DMS153 treated with DMSO at 0.1 percent for 48 hours (cell line): Measurements from ENCODE around the gene BRF1.
A peak's percentile ranks its signal among the peaks of the same experiment; 100 is the strongest.
"Not testable (repeated sequence)": the region's sequence is repeated elsewhere in the genome, so short reads cannot be mapped to it uniquely, and the experiment has no call there.

ENCODE experiments used
- DNase-seq: peaks from one replicate; lab custom pipeline; 2025; ENCODE audit not compliant: unreplicated experiment; lab: John Stamatoyannopoulos, UW

The BRF1 gene, protein sequence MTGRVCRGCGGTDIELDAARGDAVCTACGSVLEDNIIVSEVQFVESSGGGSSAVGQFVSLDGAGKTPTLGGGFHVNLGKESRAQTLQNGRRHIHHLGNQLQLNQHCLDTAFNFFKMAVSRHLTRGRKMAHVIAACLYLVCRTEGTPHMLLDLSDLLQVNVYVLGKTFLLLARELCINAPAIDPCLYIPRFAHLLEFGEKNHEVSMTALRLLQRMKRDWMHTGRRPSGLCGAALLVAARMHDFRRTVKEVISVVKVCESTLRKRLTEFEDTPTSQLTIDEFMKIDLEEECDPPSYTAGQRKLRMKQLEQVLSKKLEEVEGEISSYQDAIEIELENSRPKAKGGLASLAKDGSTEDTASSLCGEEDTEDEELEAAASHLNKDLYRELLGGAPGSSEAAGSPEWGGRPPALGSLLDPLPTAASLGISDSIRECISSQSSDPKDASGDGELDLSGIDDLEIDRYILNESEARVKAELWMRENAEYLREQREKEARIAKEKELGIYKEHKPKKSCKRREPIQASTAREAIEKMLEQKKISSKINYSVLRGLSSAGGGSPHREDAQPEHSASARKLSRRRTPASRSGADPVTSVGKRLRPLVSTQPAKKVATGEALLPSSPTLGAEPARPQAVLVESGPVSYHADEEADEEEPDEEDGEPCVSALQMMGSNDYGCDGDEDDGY

DNA sequence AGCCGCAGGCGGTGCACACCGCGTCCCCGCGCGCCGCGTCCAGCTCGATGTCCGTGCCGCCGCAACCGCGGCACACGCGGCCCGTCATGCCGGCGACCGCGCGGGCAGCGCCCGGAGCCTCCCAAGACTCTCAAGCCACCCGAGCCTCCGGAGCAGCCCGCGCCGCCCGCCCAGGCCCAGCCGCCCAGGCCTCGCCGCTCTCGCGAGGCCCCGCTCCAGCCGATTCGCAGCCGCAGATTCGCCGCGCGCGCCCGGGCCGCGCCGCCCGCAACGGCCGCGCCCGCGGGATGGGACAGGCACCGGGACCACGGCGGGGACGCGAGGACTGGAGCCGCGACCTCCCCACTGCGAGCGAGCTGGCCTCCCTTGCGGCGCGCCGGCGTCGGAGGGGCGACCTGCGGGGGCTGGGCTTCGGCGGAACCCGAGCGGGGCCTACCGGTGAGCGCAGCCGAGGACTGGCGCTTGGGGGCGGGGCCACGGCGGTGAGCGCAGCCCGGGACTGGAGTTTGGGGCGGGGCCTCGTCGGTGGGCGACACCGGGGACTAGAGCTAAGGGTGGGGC, at the start of gene BRF1:
TSS of gene BRF1 (minus strand) at position 460 of the 561 bp plus-strand sequence. CDS start at position 88, 372 bp downstream.
- DNase-seq, result peak; percentile 53

DNA sequence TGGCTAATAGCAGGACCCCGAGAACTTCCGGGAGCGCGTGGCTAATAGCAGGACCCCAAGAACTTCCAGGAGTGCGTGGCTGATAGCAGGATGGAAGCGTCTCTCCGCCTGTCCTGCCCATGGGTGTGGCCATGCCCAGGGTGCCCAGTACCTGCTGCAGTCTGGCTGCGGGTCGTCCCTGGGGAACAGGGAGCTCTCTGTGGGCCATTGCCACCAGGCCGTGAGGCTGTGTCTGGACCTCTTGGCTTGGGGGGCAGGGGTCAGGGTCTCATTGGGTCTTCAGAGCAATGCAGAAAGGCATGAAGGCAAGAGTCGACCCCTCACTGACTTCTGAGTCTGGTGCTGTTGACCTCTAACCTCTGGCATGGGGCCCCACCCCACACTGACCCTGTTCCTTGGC, 49.2 kb upstream of the BRF1 start:
- DNase-seq, result no peak

DNA sequence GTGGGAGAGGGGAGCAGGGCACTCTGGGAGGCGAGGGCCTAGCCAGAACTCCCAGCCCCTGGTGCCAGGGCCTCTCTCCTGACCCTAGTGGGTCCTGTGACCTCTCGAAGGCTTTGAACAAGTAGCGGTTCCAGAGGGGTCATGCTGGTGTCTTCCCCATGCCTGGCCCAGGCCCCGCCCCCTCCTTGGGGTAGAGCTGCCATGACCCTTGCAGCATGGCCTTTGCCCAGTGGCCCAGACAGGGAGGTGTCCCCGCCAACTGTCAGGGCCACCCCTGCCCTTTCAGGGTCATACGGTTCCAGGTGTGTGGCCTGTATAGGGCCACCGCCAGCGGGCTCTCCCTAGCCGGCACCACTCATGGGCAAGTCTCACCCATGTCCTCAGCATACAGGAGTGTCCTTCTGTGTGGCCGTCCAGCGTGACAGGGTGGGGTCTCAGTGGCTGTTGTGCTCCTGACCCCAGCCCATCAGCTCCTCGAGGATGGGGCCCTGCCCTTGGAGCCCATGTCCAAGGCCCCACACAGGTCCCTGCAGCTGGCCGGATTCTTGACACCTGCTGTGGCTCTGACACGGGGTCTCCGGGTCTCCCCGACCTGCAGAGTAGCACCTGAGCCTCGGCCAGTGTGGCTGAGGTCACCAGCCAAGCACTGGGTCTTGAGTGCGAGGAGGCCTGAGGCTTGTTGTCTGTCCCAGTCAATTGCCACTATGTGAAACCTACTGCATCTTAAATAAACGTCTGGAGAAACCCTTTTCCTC, 48.3 kb upstream of the BRF1 start:
- no peak for DNase-seq

DNA sequence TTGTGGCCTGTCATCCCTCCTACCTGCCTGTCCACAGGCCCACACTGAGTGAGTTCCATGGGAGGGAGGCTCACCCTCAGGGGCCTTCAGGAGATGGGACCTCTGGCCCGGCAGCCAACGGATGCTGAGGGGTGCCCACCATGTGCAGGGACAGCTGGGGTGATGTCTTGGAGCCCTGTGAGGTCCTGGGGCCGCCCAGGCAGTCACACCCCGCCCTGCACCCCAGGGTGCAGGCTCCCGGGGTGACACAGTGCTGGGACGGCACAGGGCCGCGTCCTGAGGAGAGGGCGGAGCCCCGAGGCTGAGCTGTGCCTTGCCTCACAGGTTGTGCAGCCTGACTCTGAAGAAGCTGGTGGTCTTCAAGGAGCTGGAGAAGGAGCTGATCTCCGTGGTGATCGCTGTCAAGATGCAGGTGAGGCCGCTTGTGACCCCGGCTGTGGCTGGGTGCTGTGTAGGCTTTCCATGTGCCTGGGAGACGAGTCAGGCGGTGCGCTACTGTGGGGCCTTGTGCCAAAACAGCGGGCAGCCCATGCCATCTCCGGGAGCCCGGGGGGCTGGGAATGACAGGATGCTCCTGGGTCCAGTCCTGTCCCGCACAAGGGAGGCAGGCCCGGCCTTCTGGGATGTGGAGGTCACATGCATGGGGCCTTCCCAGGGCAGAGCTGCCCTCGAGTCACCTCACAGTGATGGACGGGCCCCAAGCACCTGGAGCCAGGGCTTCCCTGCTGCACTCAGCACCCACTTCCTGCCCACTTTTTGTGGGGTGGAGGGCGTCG, 47.6 kb upstream of the BRF1 start:
- DNase-seq, result no peak

DNA sequence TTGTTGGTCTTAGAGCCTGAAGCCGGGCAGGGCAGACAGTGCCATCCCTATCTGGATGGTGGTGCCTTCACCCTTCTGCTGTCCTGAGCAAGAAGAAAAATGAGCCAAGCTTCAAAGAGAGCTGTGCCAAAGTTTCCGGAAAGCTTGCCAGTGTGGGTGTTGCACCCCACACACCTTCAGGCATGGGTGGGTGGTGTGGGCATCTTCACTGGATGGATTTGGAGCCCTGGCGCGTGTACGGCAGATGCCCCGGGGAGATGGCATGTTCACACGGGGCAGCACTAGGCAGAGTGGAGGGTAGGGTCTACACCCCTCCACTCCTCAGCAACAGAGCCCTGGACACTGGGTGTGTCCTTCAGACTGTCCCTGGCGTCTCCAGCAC, 46.8 kb upstream of the BRF1 start:
- DNase-seq, result no peak

DNA sequence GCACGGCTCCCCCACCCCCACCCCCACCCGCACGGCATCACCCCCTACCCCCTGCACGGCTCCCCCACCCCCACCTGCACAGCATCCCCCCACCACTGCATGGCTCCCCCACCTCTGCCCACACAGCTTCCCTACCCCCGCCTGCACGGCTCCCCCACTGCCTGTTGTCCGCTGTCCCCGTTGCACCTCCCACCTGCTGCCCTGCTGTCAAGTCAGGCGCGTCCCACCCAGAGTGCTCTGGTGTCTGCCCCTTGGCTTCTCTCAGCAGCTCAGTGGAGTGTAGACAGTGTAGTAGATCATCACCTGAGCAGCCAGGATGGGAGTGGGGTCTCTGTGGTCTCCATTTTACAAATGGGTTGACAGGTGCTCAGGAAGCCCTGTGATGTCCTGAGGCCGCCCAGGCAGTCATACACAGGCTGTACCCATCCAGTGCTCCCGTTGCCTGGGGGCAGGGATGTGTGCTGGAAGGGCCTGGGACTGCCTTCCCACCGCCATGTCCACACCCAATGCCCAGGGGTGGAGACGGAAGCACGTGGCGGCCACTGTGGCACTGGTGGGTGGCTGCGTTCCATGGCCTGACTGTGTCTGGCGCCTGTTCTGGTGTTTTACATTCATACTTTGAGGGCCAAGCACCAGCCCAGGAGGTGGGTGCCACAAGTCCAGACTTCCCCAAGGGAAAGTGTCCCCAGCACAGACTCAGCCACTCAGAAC, 46.2 kb upstream of the BRF1 start:
- DNase-seq, result no peak

DNA sequence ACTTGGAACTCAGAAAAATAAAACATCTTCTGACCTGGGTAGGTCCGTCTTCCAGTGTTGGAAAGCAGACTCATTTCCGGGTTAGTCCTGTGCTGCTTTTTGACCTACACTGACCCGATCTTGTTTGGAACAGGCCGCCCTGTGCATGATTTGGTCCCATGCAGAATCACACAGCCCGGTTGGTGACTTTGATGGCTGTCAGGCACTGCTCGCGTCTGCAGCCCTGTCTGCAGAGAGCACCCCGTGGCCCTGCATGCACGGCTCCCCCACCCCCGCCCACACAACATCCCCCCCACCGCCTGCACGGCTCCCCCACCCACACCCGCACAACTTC, 45.4 kb upstream of the BRF1 start:
- no peak for DNase-seq

DNA sequence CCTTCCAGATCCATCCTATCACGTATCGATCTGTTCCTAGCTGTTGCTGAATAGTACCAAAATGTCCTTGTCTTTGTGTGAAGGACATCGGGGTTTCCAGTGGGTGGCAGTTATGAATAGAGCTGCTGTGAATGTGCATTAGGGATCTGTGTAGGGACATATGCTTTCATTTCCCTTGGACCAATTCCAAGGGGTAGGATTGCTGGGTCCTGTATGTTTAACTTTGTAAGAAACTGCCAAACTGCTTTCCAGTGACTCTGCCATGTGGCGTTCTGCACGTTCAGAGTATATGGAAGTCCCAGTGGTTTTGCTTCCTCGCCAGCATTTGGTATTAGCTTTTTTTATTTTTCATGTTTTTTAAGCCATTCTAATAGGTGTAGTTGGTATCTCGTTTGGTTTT, 42.4 kb upstream of the BRF1 start:
- no peak for DNase-seq

DNA sequence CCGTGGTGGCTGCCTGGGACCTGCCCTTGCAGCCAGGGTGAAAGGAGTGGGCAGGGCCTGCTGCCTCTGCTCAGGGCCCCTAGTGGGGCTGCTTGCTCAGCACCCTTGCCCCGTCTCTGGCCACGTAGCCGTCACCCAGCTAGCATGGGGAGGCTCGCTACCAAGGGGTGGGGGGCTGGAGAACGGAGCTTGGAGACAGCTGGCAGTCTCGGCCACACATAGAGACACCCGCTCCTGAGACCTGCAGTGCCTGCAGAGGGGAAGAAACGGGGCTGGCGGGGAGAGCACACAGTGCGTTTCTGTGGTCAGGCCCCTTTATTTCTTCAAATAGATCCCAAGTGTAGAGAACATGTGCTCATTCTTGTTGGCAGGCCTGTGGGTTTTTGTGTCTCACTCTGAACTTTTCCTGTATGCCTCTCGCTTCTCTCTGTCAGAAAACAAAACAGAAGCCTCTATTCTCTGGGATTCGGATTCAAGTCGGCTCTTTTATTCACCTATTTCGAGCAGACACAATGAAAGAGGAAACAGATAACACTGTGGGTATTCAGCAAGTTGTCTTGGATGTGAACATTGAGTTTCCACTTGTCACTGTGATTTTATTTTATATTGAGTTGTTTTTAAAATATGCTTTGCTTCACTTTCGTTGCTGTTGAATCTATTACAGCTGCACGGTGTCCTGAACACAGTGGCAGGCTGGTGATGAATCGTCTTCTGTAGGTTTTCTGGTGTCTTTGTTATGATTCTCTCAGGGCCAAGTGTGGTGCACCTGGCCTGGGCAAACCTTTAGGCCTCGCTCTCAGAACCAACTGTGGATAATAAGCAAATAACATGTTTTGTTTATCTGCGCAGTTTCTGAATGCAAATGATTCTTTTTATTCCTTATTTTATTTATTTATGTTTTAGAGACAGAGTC, 40.3 kb upstream of the BRF1 start:
- no peak for DNase-seq

DNA sequence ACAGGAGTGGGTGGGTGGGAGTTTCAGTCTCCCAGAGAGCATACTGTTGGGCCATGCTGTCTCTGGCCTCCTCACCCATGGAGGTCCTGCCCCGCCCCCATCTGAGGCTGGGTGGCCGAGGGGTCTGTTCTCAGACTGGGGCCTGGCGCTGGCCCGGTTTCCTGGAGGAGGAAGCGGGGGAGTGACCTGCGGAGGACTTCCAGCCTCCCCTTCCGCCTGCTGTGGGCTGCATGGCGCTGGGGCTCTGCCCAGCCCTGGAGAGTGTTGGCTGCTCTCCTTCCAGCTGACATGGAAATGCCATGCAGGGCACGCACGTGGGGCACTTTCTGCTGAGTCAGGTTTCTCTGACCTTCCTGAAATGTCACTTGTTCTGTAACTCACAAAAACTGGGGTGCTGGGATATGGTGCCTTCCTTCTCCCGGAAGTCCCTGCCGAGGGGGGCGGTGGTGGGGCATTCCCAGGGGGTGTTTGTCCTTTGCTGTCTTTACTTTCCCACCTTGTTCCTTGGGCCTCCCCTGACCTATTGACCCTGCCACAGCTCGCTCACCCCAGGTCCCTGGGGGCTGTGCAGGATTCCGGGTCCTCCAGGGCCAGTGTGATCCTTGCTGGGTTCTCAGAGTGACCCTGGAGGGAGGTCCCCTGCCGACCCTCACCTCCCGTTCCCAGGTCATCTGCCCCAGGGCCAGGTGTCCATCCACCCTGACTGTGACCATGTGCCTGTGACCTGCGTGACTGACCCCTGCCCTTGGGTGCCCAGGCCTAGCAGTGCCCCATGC, 37.4 kb upstream of the BRF1 start:
- DNase-seq, result no peak

DNA sequence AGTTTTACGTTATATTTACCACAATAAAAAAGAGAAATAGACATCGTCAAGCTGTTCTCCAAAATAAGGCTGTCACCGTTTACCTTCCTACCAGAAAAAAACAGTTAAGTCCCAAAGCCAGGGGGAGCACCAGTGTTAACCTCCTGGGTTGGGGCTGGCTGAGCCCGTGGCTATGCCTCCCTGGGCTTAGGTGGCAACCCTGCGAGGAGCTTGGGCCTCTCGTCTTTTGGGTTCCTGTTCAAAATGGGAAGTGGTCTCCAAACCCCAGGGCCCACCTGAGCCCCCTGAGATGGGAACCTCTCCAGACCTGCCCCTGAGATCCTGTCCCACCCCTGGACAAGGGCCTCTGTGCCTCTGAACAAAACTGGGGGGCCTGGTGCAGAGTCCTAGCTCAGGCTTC, 36.6 kb upstream of the BRF1 start:
- DNase-seq, result no peak

DNA sequence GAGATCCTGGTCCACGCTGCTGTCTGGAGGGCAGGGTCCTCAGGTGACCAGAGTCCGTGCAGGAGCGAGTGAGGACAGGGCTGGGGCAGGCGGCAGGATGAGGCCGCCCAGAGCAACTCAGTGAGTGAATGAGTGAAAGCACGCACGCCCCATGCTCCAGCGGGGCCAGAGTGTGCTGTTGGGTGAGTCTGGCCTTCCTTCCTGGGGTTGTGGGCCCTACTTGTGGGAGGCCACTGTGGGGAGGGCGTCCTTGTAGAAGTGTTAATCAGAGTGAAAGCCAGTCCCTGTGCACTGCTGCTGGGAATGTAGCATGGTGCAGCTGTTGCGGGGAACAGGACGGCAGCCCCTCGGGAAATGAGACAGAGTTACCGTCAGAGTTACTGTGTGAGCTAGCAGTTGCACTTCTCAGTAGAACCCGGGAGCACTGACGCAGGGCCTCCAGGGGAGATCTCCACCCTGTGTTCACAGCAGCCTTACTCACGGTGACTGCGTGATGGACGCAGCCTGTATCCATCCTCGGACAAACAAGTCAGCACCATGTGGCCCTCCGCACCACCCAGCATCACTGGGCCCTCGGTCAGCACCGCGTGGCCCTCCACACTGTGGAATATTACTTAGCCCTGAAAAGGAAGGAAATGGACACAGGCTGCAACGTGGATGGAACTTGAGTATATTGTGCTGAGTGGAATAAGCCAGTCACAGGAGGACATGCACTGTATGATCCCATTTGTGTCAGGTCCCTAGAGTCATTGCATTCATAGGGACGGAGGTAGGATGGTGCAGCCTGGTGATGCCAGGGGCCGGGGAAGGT, 35.9 kb upstream of the BRF1 start:
- DNase-seq, result no peak

DNA sequence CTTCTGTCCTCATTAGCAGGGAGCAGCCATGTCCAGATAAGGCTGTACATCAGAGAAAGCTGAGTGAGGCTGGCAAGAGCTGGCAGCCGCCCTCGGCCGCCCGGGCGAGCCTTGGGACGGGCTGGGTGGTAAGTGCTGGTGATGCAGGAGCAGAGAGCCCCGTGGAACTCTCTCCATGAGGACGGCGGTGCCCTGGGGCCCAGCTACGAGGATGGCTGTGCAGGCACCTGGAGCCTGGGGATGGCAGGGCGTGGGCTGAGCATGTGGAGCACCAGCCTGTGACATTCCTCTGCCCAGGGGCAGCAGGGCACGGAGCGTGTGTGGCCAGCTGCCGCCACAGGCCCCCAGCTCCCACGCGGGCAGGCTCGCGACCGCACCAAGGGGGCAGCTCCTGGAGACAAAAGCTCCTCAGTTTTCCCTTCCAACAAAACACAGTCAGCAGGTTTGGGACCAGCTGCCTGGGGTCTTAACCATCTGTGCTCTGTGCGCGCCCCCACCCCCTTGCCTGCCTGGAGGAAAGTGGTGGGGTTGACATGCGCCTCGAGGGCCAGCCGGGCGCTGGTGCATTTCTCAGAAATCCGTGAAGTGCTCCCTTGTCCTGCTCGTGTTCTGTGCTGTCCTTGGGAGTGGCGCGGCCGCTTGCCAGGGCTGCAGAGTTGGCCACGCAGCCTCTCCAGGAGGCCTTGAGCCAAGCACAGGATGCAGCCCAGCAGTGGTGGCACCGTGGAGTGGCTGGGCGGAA, 35.1 kb upstream of the BRF1 start:
- no peak for DNase-seq

DNA sequence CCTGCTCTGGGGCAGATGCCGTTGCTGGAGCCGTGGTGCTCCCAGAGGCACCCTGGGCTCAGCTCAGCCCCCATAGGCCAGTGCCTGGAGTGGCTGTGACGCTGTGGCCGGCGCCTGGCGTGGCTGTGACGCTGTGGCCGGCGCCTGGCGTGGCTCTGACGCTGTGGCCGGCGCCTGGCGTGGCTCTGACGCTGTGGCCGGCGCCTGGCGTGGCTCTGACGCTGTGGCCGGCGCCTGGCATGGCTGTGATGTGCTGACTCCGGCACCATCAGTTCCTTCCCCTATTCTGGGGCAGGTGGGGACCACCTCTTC, 34.4 kb upstream of the BRF1 start:
- DNase-seq, result not testable (repeated sequence)

DNA sequence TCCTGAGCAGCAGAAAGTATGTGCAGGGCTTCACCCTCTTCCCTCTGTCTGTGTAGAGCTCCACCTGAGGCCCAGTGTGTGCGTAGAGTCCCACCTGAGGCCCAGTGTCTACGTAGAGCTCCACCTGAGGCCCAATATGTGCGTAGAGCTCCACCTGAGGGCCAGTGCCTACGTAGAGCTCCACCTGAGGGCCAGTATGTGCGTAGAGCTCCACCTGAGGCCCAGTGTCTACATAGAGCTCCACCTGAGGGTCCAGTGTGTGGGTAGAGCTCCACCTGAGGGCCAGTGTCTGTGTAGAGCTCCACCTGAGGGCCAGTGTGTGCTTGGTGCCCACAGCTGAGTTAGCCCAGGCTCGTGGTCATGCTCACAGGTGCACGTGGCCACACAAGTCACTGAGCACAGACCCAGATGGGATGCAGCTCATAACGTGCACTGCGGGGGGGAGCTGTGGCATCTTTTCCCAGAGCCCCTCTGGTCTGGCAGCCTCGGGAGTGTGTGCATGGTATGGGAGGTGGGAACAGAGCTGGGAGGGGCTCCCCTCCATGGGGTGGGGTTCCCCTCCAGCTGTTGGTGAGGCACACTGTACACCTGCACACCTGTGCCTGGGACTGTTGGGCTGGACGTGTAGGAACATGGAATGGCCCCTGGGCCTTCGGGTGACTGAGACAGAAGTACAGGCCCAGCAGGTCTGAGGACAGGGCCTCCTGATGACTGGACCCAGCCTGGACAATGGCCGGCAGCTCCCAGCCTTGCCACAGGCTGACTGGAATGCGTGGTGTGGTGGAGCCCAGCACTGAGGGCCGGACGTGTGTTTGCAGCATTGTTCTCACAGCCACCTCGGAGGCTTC, 33.8 kb upstream of the BRF1 start:
- no peak for DNase-seq

DNA sequence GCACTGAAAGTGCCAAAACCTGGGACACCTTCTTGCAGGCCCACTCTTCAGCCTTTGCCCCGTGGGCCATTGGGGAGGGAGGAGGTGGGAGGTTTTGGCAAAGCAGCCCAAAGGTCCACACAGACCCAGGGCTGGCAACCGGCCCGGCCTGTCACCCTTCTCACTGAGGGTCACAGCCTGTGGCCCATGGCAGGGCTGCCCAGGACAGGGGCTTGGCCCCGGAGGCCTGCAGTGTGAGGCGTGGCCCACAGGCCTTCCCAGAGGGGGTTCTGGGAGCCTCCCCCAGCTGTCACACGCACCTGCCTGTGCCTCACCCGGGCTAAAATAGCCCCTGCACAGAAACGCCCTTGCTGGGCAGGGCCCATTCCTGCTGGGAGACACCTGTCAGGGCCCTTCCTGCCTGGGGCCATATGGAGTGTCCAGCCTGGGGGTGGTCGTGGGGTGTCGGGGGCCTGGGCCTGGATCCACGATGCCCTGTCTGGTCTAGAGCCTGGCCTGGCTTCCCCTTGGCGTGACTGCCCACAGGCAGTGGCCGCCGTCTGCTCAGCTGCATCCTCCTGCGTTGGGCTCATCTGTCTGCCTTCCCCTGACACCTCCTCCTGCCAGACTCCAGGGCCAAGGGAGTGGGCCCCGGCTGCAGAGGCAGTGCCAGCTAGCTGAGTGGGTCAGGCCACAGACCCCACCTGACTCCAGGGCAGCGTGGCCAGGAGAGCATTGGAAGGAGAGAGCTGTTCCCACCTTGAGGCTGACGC, 33.0 kb upstream of the BRF1 start:
- DNase-seq, result no peak
